HEK293 (cell line): ENCODE results near the gene CORO2B.
A peak's percentile ranks its signal among the peaks of the same experiment; 100 is the strongest.

ENCODE experiments used
- CTCF ChIA-PET: fragments of 350-600 bp; formaldehyde crosslinking; extraction: SDS; loops from one replicate; lab custom pipeline; 2021; ENCODE audit warnings: antibody characterized with exemption; lab: Yijun Ruan, JAX
- POLR2A ChIA-PET: fragments of 300-600 bp; formaldehyde crosslinking; extraction: SDS; loops from one replicate; lab custom pipeline; 2020; ENCODE audit warnings: antibody characterized with exemption, inconsistent platforms; lab: Yijun Ruan, JAX
- H3K27ac ChIP-seq: fragments of 200-500 bp; sonication (Bioruptor generic); 2 replicates; pipeline ENCODE4 v1.5.1; 2014; ENCODE audit warnings: low read depth, low read length, control low read depth, inconsistent platforms; ENCODE audit errors: extremely low read depth
- H3K36me3 ChIP-seq, 2 experiments: fragments of 200-500 bp in 1 of 2; sonication (Bioruptor generic) in 1 of 2; 1 replicate in 1 of 2; 2 replicates in 1 of 2; pipeline ENCODE4 v1.5.1; 2014 to 2017; ENCODE audit warnings: inconsistent platforms in 2 of 2, low read length in 2 of 2; ENCODE audit not compliant: control insufficient read depth in 2 of 2, insufficient read depth in 1 of 2
- H3K4me1 ChIP-seq: fragments of 200-500 bp; sonication (Bioruptor generic); 2 replicates; pipeline ENCODE4 v1.5.1; 2014; ENCODE audit warnings: mild to moderate bottlenecking, low read length, inconsistent platforms; ENCODE audit not compliant: control insufficient read depth, insufficient read depth
- H3K4me3 ChIP-seq: 2 replicates; pipeline ENCODE4 v1.5.1; 2011; ENCODE audit warnings: low read depth, mild to moderate bottlenecking, control low read depth, low read length, moderate library complexity
- H3K9me3 ChIP-seq: fragments of 200-500 bp; sonication (Bioruptor generic); 2 replicates; pipeline ENCODE4 v1.5.1; 2014; ENCODE audit warnings: low read depth, low read length, inconsistent platforms; ENCODE audit not compliant: control insufficient read depth, insufficient read depth
- IKZF3 ChIP-seq: fragments of 450-650 bp; IDR thresholded peaks from 2 replicates; pipeline ENCODE4 v1.5.0; 2018; ENCODE audit warnings: missing biosample characterization, mild to moderate bottlenecking, missing genetic modification characterization, moderate library complexity
- KLF1 ChIP-seq: fragments of 450-650 bp; formaldehyde crosslinking; IDR thresholded peaks from 2 replicates; pipeline ENCODE4 v1.5.1; 2016; ENCODE audit warnings: missing biosample characterization, missing genetic modification characterization
- KLF7 ChIP-seq: fragments of 450-650 bp; formaldehyde crosslinking; IDR thresholded peaks from 2 replicates; pipeline ENCODE4 v1.5.1; 2016; ENCODE audit warnings: missing biosample characterization, missing genetic modification characterization, borderline replicate concordance
- KLF8 ChIP-seq: fragments of 450-650 bp; formaldehyde crosslinking; IDR thresholded peaks from 2 replicates; pipeline ENCODE4 v1.5.1; 2016; ENCODE audit warnings: missing biosample characterization, missing genetic modification characterization
- OSR2 ChIP-seq: fragments of 450-650 bp; formaldehyde crosslinking; IDR thresholded peaks from 2 replicates; pipeline ENCODE4 v1.5.1; 2016; ENCODE audit warnings: missing biosample characterization, missing genetic modification characterization
- PRDM1 ChIP-seq: fragments of 450-650 bp; formaldehyde crosslinking; IDR thresholded peaks from 2 replicates; pipeline ENCODE4; 2016; ENCODE audit warnings: missing biosample characterization, missing genetic modification characterization
- PRDM4 ChIP-seq: fragments of 450-650 bp; formaldehyde crosslinking; IDR thresholded peaks from 2 replicates; pipeline ENCODE4 v1.5.1; 2017; ENCODE audit warnings: missing biosample characterization, missing genetic modification characterization
- PRDM6 ChIP-seq: fragments of 450-650 bp; formaldehyde crosslinking; IDR thresholded peaks from 2 replicates; pipeline ENCODE4 v1.5.1; 2017; ENCODE audit warnings: missing biosample characterization, missing genetic modification characterization
- REPIN1 ChIP-seq: fragments of 450-650 bp; formaldehyde crosslinking; IDR thresholded peaks from 2 replicates; pipeline ENCODE4 v1.5.1; 2017; ENCODE audit warnings: missing biosample characterization, missing genetic modification characterization, low read depth
- TCF7L2 ChIP-seq: IDR thresholded peaks from 2 replicates; pipeline ENCODE4 v1.6.1; 2011; ENCODE audit warnings: low read depth, mild to moderate bottlenecking, inconsistent platforms, low read length, moderate library complexity, borderline replicate concordance
- ZBTB17 ChIP-seq: fragments of 450-650 bp; formaldehyde crosslinking; IDR thresholded peaks from 2 replicates; pipeline ENCODE4 v1.5.1; 2016; ENCODE audit warnings: missing biosample characterization, missing genetic modification characterization
- ZNF10 ChIP-seq: fragments of 450-650 bp; formaldehyde crosslinking; IDR thresholded peaks from 2 replicates; pipeline ENCODE4 v1.5.1; 2017; ENCODE audit warnings: missing biosample characterization, missing genetic modification characterization
- ZNF140 ChIP-seq: fragments of 450-650 bp; formaldehyde crosslinking; IDR thresholded peaks from 2 replicates; pipeline ENCODE4 v1.5.1; 2016; ENCODE audit warnings: missing biosample characterization, missing genetic modification characterization
- ZNF391 ChIP-seq: fragments of 450-650 bp; formaldehyde crosslinking; IDR thresholded peaks from 2 replicates; pipeline ENCODE4 v1.5.1; 2016; ENCODE audit warnings: low read depth, missing biosample characterization, missing genetic modification characterization, borderline replicate concordance
- ZNF544 ChIP-seq: fragments of 450-650 bp; formaldehyde crosslinking; IDR thresholded peaks from 2 replicates; pipeline ENCODE4 v1.5.0; 2017; ENCODE audit warnings: missing biosample characterization, missing genetic modification characterization
- ZNF548 ChIP-seq: fragments of 450-650 bp; formaldehyde crosslinking; IDR thresholded peaks from 2 replicates; pipeline ENCODE4 v1.5.1; 2016; ENCODE audit warnings: missing biosample characterization, missing genetic modification characterization
- ZNF629 ChIP-seq: fragments of 450-650 bp; formaldehyde crosslinking; IDR thresholded peaks from 2 replicates; pipeline ENCODE4 v1.5.1; 2017; ENCODE audit warnings: missing biosample characterization, missing genetic modification characterization
- ZNF785 ChIP-seq: fragments of 450-650 bp; formaldehyde crosslinking; IDR thresholded peaks from 2 replicates; pipeline ENCODE4 v1.5.1; 2016; ENCODE audit warnings: missing biosample characterization, missing genetic modification characterization
- ZNF792 ChIP-seq: fragments of 450-650 bp; formaldehyde crosslinking; IDR thresholded peaks from 2 replicates; pipeline ENCODE4 v1.5.1; 2016; ENCODE audit warnings: missing biosample characterization, missing genetic modification characterization
- ZNF837 ChIP-seq: fragments of 450-650 bp; formaldehyde crosslinking; IDR thresholded peaks from 2 replicates; pipeline ENCODE4 v1.5.1; 2016; ENCODE audit warnings: missing biosample characterization, missing genetic modification characterization
- ZSCAN30 ChIP-seq: fragments of 450-650 bp; IDR thresholded peaks from 2 replicates; pipeline ENCODE4 v1.5.1; 2018; ENCODE audit warnings: missing biosample characterization, mild to moderate bottlenecking, missing genetic modification characterization, moderate library complexity
- ZXDB ChIP-seq: fragments of 450-650 bp; formaldehyde crosslinking; IDR thresholded peaks from 2 replicates; pipeline ENCODE4 v1.5.1; 2016; ENCODE audit warnings: missing biosample characterization, missing genetic modification characterization
- TF ChIP-seq, protein P1 (sequence below): fragments of 450-650 bp; formaldehyde crosslinking; IDR thresholded peaks from 2 replicates; pipeline ENCODE4 v1.5.1; 2017; ENCODE audit warnings: missing biosample characterization, missing genetic modification characterization

CORO2B gene

DNA sequence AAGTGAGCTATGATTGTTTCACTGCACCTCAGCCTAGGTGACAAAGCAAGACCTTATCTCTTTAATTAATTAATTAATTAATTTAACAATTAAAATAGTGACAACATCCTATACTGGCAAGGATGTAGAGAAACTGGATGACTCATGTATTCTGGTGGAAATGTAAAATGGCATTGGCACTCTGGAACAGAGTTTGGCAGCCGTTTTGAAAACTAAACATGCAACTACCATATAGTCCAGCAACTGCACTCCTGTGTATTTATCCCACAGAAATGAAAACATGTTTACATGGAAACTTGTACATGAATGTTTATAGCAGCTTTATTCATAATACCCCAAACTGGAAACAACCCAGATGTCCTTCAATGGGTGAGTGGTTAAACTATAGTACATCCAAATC, 185.3 kb downstream of the CORO2B start:
- Histone ChIP-seq H3K4me3 (no peak overlapping the region), H3K27ac (no peak overlapping the region)
- TF ChIP-seq KLF7 (tag by site-specific recombination), result no peak
- TF ChIP-seq ZNF391 (tag by site-specific recombination), result no peak
- no peak for TF ChIP-seq OSR2 (tag by site-specific recombination)
- TF ChIP-seq ZSCAN30 (tag by site-specific recombination), result no peak
- TF ChIP-seq PRDM6 (tag by site-specific recombination), result no peak
- TF ChIP-seq PRDM4 (tag by site-specific recombination), result no peak
- no peak for TF ChIP-seq ZNF837 (tag by site-specific recombination)
- TF ChIP-seq, all 188 proteins: peak for 0
- Histone ChIP-seq H3K9me3 (no peaks in the 10 kb centered on the region), H3K4me1 (peaks cover 5% of the 10 kb centered on the region), H3K36me3 (no peaks in the 10 kb centered on the region; a peak in 1 of 3 replicates)
- CTCF ChIA-PET, result interaction anchor here (0.7 to 2.6 kb wide), 2 partner anchors 64 to 111 kb away, joined by 3 to 12 read pairs; no protein-coding TSS in a partner anchor
- POLR2A ChIA-PET, result no interaction called here

DNA sequence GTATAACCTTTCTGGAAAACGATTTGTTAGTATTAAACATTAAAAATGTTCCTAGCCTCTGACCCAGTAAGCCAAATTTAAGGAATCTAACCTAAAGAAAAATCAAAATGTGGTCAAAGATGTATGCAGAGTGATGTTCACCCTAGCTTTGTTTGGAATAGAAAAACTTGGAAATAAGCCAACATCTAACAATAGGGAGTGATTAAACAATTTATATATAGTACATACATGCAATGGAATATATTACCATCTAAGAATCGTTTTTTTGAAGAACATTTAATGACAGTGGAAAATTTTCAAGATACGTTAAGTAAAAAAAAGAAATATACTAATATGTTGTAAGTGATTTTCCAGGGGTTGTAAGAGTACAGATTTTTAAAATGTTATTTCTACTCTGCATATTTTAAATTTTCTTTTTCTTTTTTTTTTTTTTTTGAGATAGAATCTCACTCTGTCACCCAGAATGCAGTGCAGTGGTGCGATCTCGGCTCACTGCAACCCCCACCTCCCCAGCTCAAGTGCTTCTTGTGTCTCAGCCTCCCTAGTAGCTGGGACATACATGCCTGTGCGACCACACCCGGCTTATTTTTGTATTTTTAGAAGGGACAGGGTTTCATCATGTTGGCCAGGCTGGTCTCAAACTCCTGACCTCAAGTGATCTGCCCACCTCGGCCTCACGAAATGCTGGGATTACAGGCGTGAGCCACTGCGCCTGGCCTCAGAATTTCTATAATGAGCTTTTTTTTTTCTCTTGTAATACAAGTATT, 187.0 kb downstream of the CORO2B start:
- ChIA-PET CTCF (interaction anchor here (0.7 to 2.6 kb wide), 4 partner anchors 14 to 110 kb away, joined by 3 to 12 read pairs (median 4); no protein-coding TSS in a partner anchor), POLR2A (no interaction called here)
- no peaks in the 10 kb centered on the region; a peak in 1 of 3 replicates for H3K36me3 ChIP-seq

GRCh38 chr15:68767833-68768232, 189.0 kb downstream of the CORO2B start:
- no peak overlapping the region for H3K27ac ChIP-seq
- no peaks in the 10 kb centered on the region for H3K9me3 ChIP-seq
- peaks cover 5% of the 10 kb centered on the region for H3K4me1 ChIP-seq
- H3K36me3 ChIP-seq, result no peaks in the 10 kb centered on the region; a peak in 1 of 3 replicates
- TF ChIP-seq IKZF3 (tag by site-specific recombination) (no peak), KLF7 (tag by site-specific recombination) (no peak), ZNF548 (tag by site-specific recombination) (no peak), ZNF785 (tag by site-specific recombination) (no peak)
- H3K4me3 ChIP-seq, result no peak overlapping the region
- ChIA-PET POLR2A (no interaction called here), CTCF (interaction anchor here (0.6 to 1.3 kb wide), 3 partner anchors 17 to 213 kb away, joined by 3 to 6 read pairs (median 3); no protein-coding TSS in a partner anchor)

More for the DNA sequence above, 187.0 kb downstream of the CORO2B start:
- H3K4me3 ChIP-seq, result no peak overlapping the region
- H3K9me3 ChIP-seq, result no peaks in the 10 kb centered on the region
- TF ChIP-seq ZXDB (tag by site-specific recombination), result no peak
- TF ChIP-seq TCF7L2, result no peak
- no peak for TF ChIP-seq PRDM1 (tag by site-specific recombination)
- TF ChIP-seq, protein P1, sequence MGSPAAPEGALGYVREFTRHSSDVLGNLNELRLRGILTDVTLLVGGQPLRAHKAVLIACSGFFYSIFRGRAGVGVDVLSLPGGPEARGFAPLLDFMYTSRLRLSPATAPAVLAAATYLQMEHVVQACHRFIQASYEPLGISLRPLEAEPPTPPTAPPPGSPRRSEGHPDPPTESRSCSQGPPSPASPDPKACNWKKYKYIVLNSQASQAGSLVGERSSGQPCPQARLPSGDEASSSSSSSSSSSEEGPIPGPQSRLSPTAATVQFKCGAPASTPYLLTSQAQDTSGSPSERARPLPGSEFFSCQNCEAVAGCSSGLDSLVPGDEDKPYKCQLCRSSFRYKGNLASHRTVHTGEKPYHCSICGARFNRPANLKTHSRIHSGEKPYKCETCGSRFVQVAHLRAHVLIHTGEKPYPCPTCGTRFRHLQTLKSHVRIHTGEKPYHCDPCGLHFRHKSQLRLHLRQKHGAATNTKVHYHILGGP (tag by site-specific recombination), result peak; percentile 30; the same call in 1 of the 2 replicates
- no peak for TF ChIP-seq ZNF629 (tag by site-specific recombination)
- TF ChIP-seq KLF8 (tag by site-specific recombination), result no peak
- no peak for TF ChIP-seq ZNF792
- TF ChIP-seq REPIN1 (tag by site-specific recombination), result no peak
- TF ChIP-seq ZNF10 (tag by site-specific recombination), result no peak
- no peak for TF ChIP-seq ZNF544 (tag by site-specific recombination)
- TF ChIP-seq ZBTB17, result no peak
- TF ChIP-seq ZNF140 (tag by site-specific recombination), result no peak
- TF ChIP-seq KLF1 (tag by site-specific recombination), result 0 out of 2 replicates have a peak, but pooled peaks have one; percentile 27
- TF ChIP-seq, all 188 proteins: peak for 2
- H3K27ac ChIP-seq, result no peak overlapping the region
- peaks cover 5% of the 10 kb centered on the region for H3K4me1 ChIP-seq
